Measurements from ENCODE around the gene LRMDA.

The LRMDA gene

GRCh38 chr10:75431180-75432111 lies at the start of gene LRMDA:
TSS of gene LRMDA (plus strand) at chr10:75431624.
- no peak for DNase-seq

DNA sequence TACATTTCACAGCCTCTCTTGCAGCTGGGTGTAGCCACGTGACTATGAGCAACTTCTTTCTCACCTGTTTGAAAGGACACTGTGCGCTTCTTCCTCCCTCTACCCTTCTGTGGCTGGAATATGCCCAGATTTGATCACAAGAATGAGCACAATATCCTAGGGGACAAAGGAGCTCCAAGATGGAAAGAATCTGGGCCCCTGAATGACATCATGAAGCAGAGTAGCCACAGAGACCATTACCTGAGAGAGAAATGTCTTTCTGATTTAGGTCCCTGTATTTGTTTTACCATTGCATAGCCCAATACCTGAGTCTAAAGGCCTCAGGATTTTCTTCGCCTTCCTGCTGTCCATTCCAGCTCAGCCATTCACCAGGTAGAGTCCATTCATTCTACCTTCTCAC lies 45.3 kb upstream of the LRMDA start:
- no peak for DNase-seq

GRCh38 chr10:75388082-75388481 lies 43.3 kb upstream of the LRMDA start:
- DNase-seq: no peak

GRCh38 chr10:75390178-75390577 lies 41.2 kb upstream of the LRMDA start:
- no peak for DNase-seq

- no peak for DNase-seq
These were observed 39.2 kb upstream of the LRMDA start for GRCh38 chr10:75392271-75392670.

DNA sequence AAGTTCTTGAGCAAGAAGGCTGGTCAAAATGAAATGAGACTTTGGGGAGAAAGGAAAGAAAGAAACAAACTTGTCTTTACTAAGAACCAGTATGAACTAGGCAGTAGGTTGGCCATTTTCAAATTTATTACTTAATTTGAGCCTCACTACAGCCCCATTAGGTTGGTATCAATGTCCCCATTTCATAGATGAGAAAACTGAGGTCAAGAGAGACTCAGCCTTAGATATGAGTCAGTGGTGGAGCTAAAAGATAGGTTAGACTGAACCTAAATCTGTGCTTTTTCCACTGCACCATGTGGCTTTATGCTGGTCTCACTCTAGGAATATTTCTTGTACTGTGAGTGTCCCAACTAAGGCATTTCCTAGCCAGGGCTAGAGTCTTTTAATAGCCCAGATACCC lies 38.7 kb upstream of the LRMDA start:
- no peak for DNase-seq

DNA sequence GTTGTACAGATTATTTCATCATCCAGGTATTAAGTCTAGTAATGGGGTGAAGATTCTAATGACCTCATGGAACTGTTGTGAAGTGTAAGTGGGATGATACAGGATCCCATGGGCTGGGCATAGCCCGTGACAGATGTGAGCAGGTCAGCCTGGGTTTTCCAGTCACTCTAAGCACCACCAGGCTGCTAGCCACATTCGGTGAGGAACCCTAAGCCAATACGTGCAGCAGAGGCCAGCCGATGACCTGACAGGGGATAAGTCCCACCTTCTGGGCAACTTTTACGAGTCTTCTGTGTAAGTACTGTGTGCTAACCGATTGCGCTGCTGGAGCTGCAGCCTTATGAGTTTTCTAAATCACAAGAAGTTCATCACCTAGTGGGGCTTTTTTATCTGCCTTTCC lies 37.2 kb upstream of the LRMDA start:
- no peak for DNase-seq

DNA sequence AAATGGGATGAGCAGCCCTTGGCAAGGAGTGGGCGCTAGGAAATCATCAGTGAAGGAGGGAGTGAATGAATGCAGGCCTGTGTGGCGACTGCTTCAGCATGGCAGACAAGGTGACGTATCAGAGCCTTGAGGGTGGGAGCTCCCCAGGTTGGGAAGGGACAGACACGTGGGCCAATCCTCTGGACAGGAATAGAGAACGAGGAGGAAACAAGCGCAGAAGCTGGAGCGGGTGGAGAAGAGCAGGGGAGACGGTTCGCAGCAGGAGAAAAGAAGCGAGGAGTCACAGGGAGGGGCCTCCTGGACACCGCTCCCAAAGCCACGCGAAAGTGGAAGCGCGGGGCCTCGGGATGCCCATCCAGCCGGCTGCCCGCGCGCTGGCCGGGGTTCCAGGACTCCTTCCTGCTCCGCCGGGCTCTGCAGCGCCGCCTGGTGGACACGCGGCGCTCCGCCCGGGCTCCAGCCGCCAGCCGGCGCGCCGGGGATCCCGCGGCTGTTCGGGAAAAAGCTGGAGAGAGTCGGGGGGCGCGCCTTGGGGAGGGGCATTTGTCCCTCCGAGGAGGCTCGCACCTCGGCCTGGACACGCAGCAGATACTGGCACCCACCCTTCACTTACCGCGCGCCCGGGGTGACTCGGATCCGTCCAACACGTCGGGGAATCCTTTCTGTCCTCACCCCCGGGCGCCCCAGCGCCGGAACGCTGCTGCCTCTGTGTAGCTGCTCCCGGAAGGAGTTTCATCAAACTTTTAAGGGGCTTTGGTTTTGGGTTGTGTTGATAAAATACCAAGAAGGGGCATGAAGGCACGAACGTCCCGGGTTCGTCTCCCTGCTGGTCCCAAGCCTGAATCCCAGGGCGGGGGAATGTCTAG lies 36.1 kb upstream of the LRMDA start:
- no peak for DNase-seq

GRCh38 chr10:75395932-75396630 lies 35.3 kb upstream of the LRMDA start:
- DNase-seq: no peak

GRCh38 chr10:75396631-75397495 lies 34.6 kb upstream of the LRMDA start:
- no peak for DNase-seq

GRCh38 chr10:75397496-75398199 lies 33.8 kb upstream of the LRMDA start:
- DNase-seq: no peak

DNA sequence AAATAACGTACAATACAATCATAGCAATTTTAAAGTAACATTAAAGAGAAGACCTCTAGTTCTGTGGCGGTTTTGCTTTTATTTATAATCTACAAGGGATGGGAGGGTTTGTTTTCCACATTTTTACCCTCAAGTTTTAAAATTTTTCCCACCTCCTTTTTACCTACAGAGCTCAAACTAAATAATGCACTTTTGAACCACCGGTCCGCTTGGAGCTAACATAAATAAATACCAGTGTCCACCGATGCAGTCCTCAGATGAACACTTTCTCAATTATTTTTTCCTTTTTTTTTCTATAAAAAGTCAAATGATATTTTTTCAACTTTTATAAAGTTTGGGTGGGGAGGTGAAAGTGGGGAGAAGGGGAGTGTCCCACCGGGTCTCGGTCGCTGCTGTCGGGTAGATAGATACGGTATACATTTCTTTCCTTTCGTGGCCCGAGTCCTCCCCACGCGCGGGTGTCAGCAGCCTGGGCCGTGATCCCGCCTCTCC lies 33.2 kb upstream of the LRMDA start:
- DNase-seq: no peak

- DNase-seq: no peak
These were observed 32.5 kb upstream of the LRMDA start for GRCh38 chr10:75398692-75399460.

DNA sequence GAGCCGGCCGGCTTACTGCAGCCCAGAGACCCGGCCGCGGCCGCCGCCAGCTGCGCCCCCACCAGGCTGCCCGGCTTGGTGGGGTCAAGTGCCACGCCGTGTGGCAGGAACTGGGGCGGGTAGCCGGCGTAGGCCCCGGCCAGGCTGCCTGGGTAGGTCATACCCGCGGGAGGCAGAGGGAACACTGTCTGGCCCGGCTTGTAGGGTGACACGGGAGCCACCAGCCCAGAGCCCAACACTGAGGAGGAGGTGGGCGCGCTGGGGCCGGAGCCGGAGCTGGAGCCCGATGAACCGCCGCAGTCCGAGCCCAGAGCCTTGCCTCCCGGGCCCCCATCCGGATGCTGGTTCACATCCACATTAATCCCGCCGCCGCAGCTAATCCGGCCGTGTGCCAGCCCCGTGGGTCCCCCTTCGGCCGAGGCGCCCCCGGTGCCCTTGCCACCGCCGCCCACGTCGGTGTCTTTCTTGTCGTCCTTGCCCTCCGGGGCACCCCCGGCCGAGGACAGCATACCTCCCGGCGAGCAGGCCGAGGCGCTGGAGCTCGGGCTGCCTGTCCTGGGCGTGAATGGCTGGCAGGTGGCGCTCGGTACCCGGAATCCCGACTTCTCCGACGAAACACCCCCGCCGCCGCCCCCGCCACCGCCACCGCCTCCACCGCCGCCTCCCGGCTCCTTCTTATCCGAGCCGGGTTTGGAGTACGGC lies 31.8 kb upstream of the LRMDA start:
- DNase-seq: peak; percentile 46

- no peak for DNase-seq
These were observed 31.2 kb upstream of the LRMDA start for GRCh38 chr10:75400163-75400770.

GRCh38 chr10:75400771-75401568 lies 30.5 kb upstream of the LRMDA start:
- DNase-seq: peak; percentile 23

GRCh38 chr10:75401569-75402485 lies 29.6 kb upstream of the LRMDA start, which contains the start of gene ZNF503:
TSS of gene ZNF503 (minus strand) at chr10:75401764. CDS start at chr10:75401419, 345 bp downstream.
- peak; percentile 89 for DNase-seq

Data from NCI-H2171 (cell line).